Activated CD8-positive, alpha-beta T cell treated with anti-CD3 and anti-CD28 coated beads for 36 hours (primary cell): ENCODE data around the gene TMEM143. TPM values are rescaled to one million over a fixed set of nuclear protein-coding genes. Genes with fewer than 3 reads are reported as not detected.

ENCODE experiments used
- ATAC-seq: fragments of 200-7000 bp; cut with Tn5 transposase; one replicate; pipeline ENCODE4 v1.10.0; 2021; ENCODE audit warnings: mild to moderate bottlenecking, moderate library complexity
- CTCF ChIA-PET: fragments of 350-600 bp; sonication (Branson Sonifier 250); formaldehyde crosslinking; loops from one replicate; lab custom pipeline; 2021; ENCODE audit warnings: antibody characterized with exemption; lab: Charles Lee
- POLR2A ChIA-PET: fragments of 350-600 bp; sonication (Branson Sonifier 250); formaldehyde crosslinking; loops from one replicate; lab custom pipeline; 2021; ENCODE audit warnings: antibody characterized with exemption; lab: Charles Lee
- DNase-seq: peaks from one replicate; pipeline ENCODE4 v3.0.0-alpha.2; 2020
- H3K27ac Mint-ChIP-seq: one replicate; pipeline ENCODE4 v1.8.0; 2021; ENCODE audit warnings: mild to moderate bottlenecking, mixed read lengths
- H3K27me3 Mint-ChIP-seq: one replicate; pipeline ENCODE4 v1.8.0; 2021; ENCODE audit warnings: mixed read lengths
- H3K36me3 Mint-ChIP-seq: one replicate; pipeline ENCODE4 v1.8.0; 2021; ENCODE audit warnings: low read depth, mixed read lengths
- H3K4me1 Mint-ChIP-seq: one replicate; pipeline ENCODE4 v1.8.0; 2021; ENCODE audit warnings: low read depth, mixed read lengths
- H3K4me3 Mint-ChIP-seq: one replicate; pipeline ENCODE4 v1.8.0; 2021; ENCODE audit warnings: mild to moderate bottlenecking, moderate library complexity, mixed read lengths
- H3K9me3 Mint-ChIP-seq: one replicate; pipeline ENCODE4 v1.8.0; 2021; ENCODE audit warnings: mixed read lengths
- intact Hi-C: fragments of 100-400 bp; cut with micrococcal nuclease; formaldehyde crosslinking; loops from one replicate; pipeline ENCODE4 v1.10.0; 2022
- total RNA-seq, 2 experiments: library from RNA; stranded (reverse); gene quantifications; one replicate each; pipeline ENCODE4 v1.2.3, GENCODE V29; 2021
- TF ChIP-seq, protein P1 (sequence below): fragments of 200-600 bp; IDR thresholded peaks from one replicate; pipeline ENCODE4 v1.8.0; 2022; ENCODE audit warnings: antibody characterized with exemption, mild to moderate bottlenecking

Gene TMEM143
- 10 to 100 TPM; 19.4 to 21.7 TPM for total RNA-seq

DNA sequence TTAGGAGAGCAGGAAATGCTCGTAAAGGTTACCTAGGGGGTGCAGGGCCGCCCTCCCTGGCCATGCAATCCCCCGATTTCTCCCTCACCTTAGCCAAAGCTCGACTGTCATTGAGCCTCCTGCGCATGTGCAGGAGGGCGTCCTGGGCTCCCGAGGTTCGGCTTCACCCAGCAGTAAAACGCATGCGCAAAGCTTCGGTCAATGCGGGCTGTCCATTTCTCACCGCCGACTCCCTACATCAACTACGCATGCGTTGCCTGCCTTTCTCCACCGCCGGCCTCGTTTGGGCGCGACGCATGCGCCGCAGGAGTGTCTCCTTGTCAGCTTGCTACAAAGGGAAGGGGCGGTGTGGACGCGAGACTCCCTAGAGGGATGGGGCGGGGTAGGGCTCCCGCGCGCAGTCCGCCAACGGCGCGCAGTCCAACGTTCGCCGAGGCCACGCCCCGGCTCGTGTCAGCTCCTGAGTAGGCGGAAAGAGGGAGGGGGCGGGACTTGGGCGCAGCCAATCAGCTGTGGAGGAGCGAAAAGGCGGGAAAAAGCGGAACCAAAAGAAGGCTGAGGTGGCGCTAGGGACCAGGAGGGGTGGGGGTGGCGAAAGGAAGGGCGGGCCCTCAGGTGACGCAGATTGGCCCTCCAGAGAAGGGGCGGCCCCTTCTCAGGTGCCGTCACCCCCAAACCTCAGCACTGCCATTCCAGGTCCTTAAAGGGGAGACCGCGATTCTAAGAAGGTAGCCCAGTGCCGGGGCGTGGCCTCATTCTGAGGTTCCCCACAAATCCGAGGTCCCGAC is at the start of gene TMEM143, which contains the start of gene SYNGR4:
Gene TMEM143 (minus strand): TSS at position 131 of the 788 bp plus-strand sequence. CDS start 20 bp downstream, at position 111.
Gene SYNGR4 (plus strand): TSS at position 558 of the 788 bp plus-strand sequence. CDS start 1,476 bp downstream, outside the sequence.
- no peaks in the 10 kb centered on the region for H3K9me3 Mint-ChIP-seq
- DNase-seq, result peak; percentile 97
- ATAC-seq, result peak; percentile 91
- peaks cover 10% of the 10 kb centered on the region for H3K4me1 Mint-ChIP-seq
- intact Hi-C loops, result loop anchor here (10.0 kb wide), 1 partner anchor 101 kb away; the partner anchor contains the start of gene CYTH2
- CTCF ChIA-PET, result interaction anchor here (0.8 to 3.1 kb wide), 10 partner anchors 12 to 281 kb away, joined by 3 to 25 read pairs (median 5); partner anchors contain the start of genes GRIN2D and KDELR1
- TF ChIP-seq, protein P1, sequence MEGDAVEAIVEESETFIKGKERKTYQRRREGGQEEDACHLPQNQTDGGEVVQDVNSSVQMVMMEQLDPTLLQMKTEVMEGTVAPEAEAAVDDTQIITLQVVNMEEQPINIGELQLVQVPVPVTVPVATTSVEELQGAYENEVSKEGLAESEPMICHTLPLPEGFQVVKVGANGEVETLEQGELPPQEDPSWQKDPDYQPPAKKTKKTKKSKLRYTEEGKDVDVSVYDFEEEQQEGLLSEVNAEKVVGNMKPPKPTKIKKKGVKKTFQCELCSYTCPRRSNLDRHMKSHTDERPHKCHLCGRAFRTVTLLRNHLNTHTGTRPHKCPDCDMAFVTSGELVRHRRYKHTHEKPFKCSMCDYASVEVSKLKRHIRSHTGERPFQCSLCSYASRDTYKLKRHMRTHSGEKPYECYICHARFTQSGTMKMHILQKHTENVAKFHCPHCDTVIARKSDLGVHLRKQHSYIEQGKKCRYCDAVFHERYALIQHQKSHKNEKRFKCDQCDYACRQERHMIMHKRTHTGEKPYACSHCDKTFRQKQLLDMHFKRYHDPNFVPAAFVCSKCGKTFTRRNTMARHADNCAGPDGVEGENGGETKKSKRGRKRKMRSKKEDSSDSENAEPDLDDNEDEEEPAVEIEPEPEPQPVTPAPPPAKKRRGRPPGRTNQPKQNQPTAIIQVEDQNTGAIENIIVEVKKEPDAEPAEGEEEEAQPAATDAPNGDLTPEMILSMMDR, result no peak
- peaks cover 2% of the 10 kb centered on the region for H3K36me3 Mint-ChIP-seq
- no peaks in the 10 kb centered on the region for H3K27me3 Mint-ChIP-seq
- POLR2A ChIA-PET, result interaction anchor here (0.8 to 1.6 kb wide), 13 partner anchors 9 to 255 kb away, joined by 3 to 7 read pairs (median 3); partner anchors contain the start of genes KDELR1, RPL18 and SPHK2
- peak within 1 kb of the TSS; percentile 86 for H3K4me3 Mint-ChIP-seq
- peak within 1 kb of the TSS; percentile 96 for H3K27ac Mint-ChIP-seq

DNA sequence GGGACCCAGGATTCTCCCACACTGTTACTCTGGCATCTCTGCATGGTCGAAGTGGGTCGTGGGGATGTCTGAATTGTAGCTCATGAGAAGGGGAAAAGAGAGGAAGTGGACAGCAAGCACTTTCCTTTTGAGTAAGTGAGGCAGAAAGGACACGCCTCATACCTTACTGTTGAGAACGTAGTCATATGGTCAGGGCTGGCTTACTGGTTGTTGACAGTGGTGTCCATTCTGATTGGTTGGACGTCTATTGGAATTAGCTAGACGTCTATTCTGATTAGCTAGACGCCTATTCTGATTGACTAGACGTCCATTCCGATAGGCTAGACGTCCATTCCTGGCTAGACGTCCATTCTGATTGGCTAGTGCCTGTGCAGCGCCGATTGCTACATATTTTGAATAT is 42.1 kb upstream of the TMEM143 start:
- no peak overlapping the region for H3K4me3 Mint-ChIP-seq
- no peaks in the 10 kb centered on the region for H3K36me3 Mint-ChIP-seq
- CTCF ChIA-PET, result interaction anchor here (1.0 kb wide), 1 partner anchor 15 kb away, joined by 3 read pairs; the partner anchor contains the start of gene KDELR1
- ATAC-seq, result no peak
- H3K9me3 Mint-ChIP-seq, result no peaks in the 10 kb centered on the region
- H3K27me3 Mint-ChIP-seq, result peaks cover 4% of the 10 kb centered on the region
- TF ChIP-seq, protein P1, result no peak
- POLR2A ChIA-PET, result no interaction called here
- intact Hi-C loops, result no loop called here
- no peak overlapping the region for H3K27ac Mint-ChIP-seq
- H3K4me1 Mint-ChIP-seq, result peaks cover 7% of the 10 kb centered on the region
- no peak for DNase-seq

DNA sequence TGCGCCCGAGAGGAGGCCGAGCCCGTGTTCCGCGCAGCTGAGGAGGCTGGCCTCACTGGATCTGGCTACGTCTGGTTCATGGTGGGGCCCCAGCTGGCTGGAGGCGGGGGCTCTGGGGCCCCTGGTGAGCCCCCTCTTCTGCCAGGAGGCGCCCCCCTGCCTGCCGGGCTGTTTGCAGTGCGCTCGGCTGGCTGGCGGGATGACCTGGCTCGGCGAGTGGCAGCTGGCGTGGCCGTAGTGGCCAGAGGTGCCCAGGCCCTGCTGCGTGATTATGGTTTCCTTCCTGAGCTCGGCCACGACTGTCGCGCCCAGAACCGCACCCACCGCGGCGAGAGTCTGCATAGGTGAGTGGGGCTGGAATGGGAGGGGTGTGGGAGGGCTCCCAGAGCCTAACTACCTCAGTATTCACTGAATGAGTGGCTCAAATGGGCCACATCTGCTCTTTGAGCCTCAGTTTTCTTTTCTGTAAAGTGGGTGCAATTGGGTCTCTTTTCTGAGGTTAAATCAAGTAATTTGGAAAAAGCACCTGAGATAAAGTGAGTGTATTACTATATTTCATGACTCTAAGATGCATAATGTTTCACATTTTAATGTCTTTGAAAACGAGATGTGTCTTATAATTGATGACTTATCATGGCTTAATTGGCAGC is 41.4 kb upstream of the TMEM143 start:
- H3K9me3 Mint-ChIP-seq, result no peaks in the 10 kb centered on the region
- no peak overlapping the region for H3K4me3 Mint-ChIP-seq
- no peaks in the 10 kb centered on the region for H3K36me3 Mint-ChIP-seq
- ChIA-PET POLR2A (interaction anchor here (0.9 kb wide), 1 partner anchor 118 kb away, joined by 4 read pairs; no protein-coding TSS in a partner anchor), CTCF (interaction anchor here (2.9 kb wide), 1 partner anchor 14 kb away, joined by 14 read pairs; the partner anchor contains the start of gene KDELR1)
- H3K27me3 Mint-ChIP-seq, result peaks cover 4% of the 10 kb centered on the region
- intact Hi-C loops, result no loop called here
- DNase-seq (no peak), ATAC-seq (no peak)
- peaks cover 10% of the 10 kb centered on the region for H3K4me1 Mint-ChIP-seq
- TF ChIP-seq, protein P1, result no peak
- no peak overlapping the region for H3K27ac Mint-ChIP-seq

DNA sequence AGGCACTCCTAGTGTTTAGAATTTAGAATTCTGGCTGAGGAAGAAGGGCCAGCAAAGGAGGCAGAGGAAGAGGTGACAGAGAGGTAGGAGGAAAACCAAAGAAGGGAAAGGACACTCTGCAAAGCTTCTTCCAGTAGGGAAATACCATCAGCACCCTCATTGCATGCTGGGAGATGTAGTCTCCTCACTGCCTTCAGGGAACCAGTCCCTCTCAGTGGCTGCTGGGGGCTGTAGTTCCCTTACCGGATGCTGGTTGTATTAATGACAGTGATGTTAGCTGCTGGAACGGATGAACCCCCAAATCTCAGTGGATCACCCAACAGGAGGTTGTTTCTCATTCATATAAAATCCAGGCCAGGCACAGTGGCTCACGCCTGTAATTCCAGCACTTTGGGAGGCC is 39.9 kb upstream of the TMEM143 start:
- DNase-seq, result peak; percentile 78

More for the DNA sequence above, 39.9 kb upstream of the TMEM143 start:
- CTCF ChIA-PET, result interaction anchor here (2.9 kb wide), 1 partner anchor 12 kb away, joined by 14 read pairs; the partner anchor contains the start of gene KDELR1
- POLR2A ChIA-PET, result interaction anchor here (1.0 kb wide), 1 partner anchor 12 kb away, joined by 3 read pairs; the partner anchor contains the start of gene KDELR1
- Mint-ChIP-seq H3K4me3 (no peak overlapping the region), H3K27ac (peak overlapping the region; percentile 62), H3K4me1 (peaks cover 19% of the 10 kb centered on the region), H3K36me3 (no peaks in the 10 kb centered on the region), H3K27me3 (peaks cover 4% of the 10 kb centered on the region), H3K9me3 (peaks cover 6% of the 10 kb centered on the region)
- intact Hi-C loops, result no loop called here
- ATAC-seq, result peak; percentile 75
- TF ChIP-seq, protein P1, result no peak
